ENCODE measurements around the gene CYBA.

DNA sequence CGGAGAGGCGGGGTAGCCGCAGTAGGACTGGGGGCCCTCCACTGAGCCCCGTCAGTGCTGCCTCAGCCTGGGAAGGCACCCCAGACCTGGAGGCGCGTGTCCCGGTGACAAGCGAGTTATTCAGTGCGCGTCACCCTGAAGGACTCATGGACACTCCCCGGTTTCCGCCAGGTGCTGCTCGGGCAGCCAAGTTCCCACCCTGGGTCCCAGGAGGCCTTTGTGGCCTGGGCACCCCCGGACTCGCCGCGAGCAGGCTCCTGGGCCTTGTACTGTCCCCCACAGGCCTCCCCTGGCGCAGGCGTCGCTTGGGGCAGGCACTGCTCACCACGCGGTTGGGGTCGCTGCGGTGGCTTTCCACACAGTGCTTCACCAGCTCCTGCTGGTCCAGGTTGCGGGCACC is 47.8 kb upstream of the CYBA start:
- TF ChIP-seq, protein P1, sequence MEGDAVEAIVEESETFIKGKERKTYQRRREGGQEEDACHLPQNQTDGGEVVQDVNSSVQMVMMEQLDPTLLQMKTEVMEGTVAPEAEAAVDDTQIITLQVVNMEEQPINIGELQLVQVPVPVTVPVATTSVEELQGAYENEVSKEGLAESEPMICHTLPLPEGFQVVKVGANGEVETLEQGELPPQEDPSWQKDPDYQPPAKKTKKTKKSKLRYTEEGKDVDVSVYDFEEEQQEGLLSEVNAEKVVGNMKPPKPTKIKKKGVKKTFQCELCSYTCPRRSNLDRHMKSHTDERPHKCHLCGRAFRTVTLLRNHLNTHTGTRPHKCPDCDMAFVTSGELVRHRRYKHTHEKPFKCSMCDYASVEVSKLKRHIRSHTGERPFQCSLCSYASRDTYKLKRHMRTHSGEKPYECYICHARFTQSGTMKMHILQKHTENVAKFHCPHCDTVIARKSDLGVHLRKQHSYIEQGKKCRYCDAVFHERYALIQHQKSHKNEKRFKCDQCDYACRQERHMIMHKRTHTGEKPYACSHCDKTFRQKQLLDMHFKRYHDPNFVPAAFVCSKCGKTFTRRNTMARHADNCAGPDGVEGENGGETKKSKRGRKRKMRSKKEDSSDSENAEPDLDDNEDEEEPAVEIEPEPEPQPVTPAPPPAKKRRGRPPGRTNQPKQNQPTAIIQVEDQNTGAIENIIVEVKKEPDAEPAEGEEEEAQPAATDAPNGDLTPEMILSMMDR (conservative IDR thresholded peaks at IDR 0.05 in 1 of 2, IDR thresholded peaks at IDR 0.05 in 1 of 2; ENCODE audit: extremely low read depth in 1 of 2, insufficient read depth in 1 of 2, low read depth in 1 of 2, low read length in 2 of 2): no peak
- TF ChIP-seq EZH2 (IDR thresholded peaks at IDR 0.05; ENCODE audit: borderline replicate concordance, low read length): no peak

Measured in mammary epithelial cell (primary cell).